DMS53 treated with DMSO at 0.1 percent for 48 hours (cell line): ENCODE results near the gene NOS3.

Experiments used
- DNase-seq: peaks from one replicate; lab custom pipeline; 2025; ENCODE audit not compliant: unreplicated experiment; lab: John Stamatoyannopoulos, UW

Gene NOS3

DNA sequence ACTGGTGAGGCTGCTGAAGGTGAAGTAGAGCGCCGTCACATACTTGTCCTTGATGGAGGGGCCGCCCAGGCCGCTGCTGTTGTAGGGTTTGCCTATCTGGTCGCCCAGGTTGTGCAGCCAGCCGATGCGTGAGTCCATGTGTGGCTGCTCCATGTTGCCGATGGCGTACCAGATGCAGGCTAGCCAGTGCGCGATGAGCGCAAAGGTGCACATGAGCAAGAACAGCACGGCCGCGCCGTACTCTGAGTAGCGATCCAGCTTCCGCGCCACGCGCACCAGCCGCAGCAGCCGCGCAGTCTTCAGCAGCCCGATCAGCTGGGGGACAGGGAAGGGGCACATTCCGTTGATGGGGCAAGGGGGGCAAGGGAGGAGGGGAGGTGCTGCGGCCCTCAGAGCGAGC, 39.3 kb upstream of the NOS3 start:
- no peak for DNase-seq

GRCh38 chr7:150952331-150953050, 38.3 kb upstream of the NOS3 start:
- DNase-seq: no peak

- DNase-seq: no peak
These were observed 37.5 kb upstream of the NOS3 start for GRCh38 chr7:150953061-150953997.

- DNase-seq: no peak
These were observed 36.4 kb upstream of the NOS3 start for GRCh38 chr7:150954201-150954985.

DNA sequence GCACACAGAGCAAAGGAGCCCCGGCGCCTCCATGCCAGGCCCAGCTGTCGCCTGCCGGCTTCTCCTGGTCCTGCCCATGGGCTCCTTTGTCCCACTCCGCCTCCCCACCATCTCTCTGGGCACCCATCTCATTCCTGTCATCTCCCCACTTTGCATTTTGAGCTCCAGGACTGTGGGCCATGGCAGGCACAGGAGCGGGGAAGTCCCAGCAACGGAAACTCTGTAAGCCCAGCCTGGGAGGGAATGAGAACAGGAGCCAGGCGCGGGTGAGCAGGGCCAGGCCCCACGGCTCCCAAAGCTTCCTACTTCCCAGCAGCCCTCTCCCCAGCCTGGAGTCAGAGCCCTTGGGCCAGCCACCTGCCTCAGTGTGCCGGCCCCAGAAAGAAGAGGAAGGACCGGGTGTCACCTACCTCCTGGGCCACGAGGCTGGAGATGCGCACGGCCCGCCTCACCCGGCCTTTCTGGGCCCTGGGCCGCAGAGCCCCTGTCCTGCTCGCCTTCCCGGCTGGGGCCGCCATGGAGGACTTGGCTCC, 35.8 kb upstream of the NOS3 start:
- DNase-seq: no peak

GRCh38 chr7:150955519-150956394, 35.1 kb upstream of the NOS3 start:
- no peak for DNase-seq

DNA sequence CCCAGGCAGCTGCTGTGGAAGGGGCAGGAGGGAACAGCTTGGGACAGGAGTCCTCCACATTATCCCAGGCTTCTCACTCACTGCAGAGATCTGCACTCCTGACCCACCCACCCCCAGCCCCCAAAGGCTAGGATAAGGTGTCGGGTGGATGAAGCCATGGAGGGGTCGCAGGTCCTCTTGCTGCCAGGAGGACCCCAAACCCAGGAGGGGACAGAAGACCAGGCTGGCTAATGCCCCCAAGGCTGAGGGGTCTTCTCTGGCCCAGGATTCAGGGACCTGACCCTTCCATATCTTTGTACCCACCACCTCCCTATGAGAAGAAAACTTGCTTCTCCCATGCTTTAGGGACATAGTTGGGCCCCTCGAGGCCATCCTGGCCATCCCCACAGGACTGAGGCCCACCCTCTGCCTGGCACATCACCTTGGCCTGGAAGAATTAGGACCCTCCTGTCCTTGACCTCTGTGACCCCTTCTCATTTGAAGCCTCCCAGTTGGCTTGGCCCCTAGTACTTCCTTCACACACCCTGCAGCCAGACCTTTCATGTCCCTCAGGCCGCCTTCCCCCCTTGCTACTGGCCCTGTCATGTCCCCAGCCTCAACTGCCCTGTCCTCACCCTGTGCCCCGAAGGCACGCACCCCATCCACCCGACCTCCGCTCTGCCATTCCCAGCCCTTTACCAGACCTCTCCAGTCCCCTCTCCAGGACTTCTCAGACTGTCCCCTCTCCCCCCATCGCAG, 34.3 kb upstream of the NOS3 start:
- DNase-seq: no peak

GRCh38 chr7:150957133-150958020, 33.4 kb upstream of the NOS3 start:
- DNase-seq: no peak

DNA sequence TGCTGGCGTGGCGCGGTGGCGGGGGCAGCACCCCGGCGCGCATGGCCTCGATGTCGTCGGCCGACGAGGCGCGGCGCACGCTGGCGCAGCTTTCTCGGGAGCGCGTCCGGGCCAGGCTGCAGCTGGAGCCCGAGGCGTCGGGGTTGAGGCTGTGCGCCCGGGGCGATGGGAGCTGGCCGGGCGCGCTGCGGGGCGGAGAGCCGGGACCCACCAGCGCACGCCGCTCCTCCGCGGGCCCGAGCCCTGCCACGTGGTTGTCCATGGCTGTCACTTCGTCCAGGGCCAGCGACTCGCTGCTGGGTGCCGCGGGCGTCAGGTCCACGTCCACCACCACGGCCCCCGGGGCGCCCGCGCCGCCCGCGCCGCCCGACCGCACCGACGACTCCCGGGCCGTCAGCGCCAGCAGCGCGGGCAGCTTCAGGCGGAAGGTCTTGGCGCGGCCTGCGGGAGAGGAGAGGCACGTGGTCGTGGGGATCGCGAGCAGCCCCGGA, 32.7 kb upstream of the NOS3 start:
- DNase-seq: no peak

DNA sequence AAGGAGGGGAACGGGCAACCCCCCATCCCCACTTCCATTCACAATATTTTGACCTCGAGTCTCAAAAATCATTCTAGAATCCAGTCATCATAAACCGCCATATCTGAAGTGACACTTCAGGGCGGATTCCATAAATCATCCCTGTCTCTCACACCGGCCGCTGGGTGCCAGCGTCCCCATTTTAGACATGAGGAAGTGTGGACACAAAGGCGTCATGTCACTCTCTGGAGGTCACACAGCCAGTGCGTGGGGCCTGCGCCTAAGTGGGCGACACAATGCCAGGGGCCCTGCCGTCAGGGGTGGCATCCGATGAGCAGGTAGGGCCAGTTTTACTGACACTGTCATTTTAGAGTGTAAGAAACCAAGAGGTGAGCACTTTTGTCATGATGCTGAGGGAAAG, 32.2 kb upstream of the NOS3 start:
- no peak for DNase-seq

GRCh38 chr7:150959081-150959480, 31.7 kb upstream of the NOS3 start:
- DNase-seq: no peak

DNA sequence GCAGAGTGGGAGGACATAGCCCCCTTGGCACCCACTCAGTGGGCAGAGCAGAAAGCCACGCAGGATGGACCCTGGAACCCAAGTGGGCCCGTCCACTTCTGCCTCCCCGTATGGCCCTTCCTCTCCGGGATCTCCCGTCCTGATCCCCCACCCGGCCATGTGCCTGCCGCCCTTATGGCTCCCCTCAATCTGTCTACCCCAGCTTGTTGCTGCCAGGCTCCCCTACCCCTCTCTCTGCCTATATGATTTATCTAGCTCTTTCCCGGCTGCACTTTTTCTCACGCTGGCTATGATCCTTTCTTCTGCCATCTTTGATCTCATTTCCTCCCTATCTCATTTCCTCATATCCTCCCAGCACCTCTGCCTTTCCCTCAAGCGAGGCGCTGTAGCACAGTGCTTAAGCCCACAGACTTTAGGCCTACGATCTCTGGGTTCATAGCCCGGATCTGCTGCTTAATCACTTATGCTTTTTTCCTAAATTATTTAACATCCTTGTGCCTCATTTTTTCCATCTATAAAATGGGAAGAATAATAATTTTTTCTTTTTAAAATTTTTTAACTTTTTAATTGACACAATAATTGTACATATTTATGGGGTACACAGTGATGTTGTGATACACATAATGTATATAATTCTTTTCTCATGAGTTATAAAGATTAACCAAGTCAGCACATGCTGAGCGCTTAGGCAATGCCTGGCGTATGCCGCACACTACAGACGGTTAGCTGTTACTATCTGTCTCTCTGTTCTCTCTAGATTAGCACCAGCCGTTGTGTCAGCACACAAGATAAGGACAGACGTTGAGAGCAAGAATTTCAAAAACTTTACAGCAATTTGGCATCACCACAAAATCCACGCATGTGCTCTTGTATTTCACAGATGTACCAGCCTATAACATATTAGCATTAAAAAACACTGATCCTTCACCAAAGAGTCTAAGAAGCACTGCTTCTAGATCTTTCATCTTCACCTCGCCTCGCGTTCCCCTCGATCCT, 30.8 kb upstream of the NOS3 start:
- DNase-seq: no peak

GRCh38 chr7:150961510-150962289, 29.1 kb upstream of the NOS3 start:
- DNase-seq: no peak

DNA sequence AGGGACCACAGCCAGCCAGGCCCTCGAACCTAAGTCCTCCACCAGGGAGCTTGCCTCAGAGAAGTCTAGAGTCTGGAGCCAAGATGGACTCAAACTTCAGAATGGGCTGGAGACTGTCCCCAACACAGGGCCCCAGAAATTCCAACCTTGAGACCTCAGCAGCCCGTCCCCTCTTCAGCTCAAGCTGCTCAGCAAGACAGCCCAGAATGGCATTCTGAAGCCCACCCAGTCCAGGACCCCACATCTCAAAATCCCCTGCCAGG, 28.6 kb upstream of the NOS3 start:
- no peak for DNase-seq

- no peak for DNase-seq
These were observed 28.0 kb upstream of the NOS3 start for GRCh38 chr7:150962553-150963399.
